Caco-2 (cell line): ENCODE measurements around the gene RXFP3. TPM values are rescaled to one million over a fixed set of nuclear protein-coding genes. Genes with fewer than 3 reads are reported as not detected.

Experiments
- BruUV-seq: library from RNA; stranded (reverse); fragments of 400-500 nt; replicated peaks from 2 replicates; lab custom pipeline; 2021; lab: Mats Ljungman, UMichigan
- CTCF ChIA-PET: fragments of 300-600 bp; sonication (Branson Sonifier 250); formaldehyde crosslinking; loops from one replicate; lab custom pipeline; 2022; ENCODE audit warnings: antibody characterized with exemption; lab: Charles Lee
- POLR2A ChIA-PET: fragments of 300-600 bp; sonication (Branson Sonifier 250); formaldehyde crosslinking; loops from one replicate; lab custom pipeline; 2022; ENCODE audit warnings: antibody characterized with exemption; lab: Charles Lee
- DNase-seq, 2 experiments: peaks; one replicate each; pipeline versions ENCODE4 v3.0.0 to v3.0.0-alpha.2; 2020 to 2022
- H3K27me3 ChIP-seq: replicated peaks from 2 replicates; pipeline ENCODE4 v1.6.0; 2011; ENCODE audit warnings: low read length; ENCODE audit not compliant: control insufficient read depth, insufficient read depth
- H3K36me3 ChIP-seq: 2 replicates; pipeline ENCODE4 v1.5.1; 2011; ENCODE audit warnings: low read length; ENCODE audit not compliant: control insufficient read depth, insufficient read depth
- H3K4me1 ChIP-seq: fragments of 250-450 bp; sonication (Bioruptor Pico); 2 replicates; pipeline ENCODE4 v1.5.1; 2020; ENCODE audit warnings: mild to moderate bottlenecking
- H3K4me3 ChIP-seq: 2 replicates; pipeline ENCODE4 v1.5.1; 2011; ENCODE audit warnings: low read depth, mild to moderate bottlenecking, control low read depth, low read length
- H3K9me3 ChIP-seq: fragments of 250-450 bp; sonication (Bioruptor Pico); 2 replicates; pipeline ENCODE4 v1.5.1; 2020; ENCODE audit warnings: mild to moderate bottlenecking, moderate library complexity
- H3K27ac Mint-ChIP-seq: one replicate; pipeline ENCODE4 v1.8.0; 2022; ENCODE audit warnings: mixed read lengths; ENCODE audit not compliant: unreplicated experiment
- H3K27me3 Mint-ChIP-seq: one replicate; pipeline ENCODE4 v1.8.0; 2022; ENCODE audit warnings: mixed read lengths; ENCODE audit not compliant: insufficient read depth, unreplicated experiment
- H3K36me3 Mint-ChIP-seq: one replicate; pipeline ENCODE4 v1.8.0; 2022; ENCODE audit warnings: mild to moderate bottlenecking, mixed read lengths; ENCODE audit not compliant: insufficient read depth, unreplicated experiment
- H3K4me1 Mint-ChIP-seq: one replicate; pipeline ENCODE4 v1.8.0; 2022; ENCODE audit warnings: low read depth, mixed read lengths; ENCODE audit not compliant: unreplicated experiment
- H3K4me3 Mint-ChIP-seq: one replicate; pipeline ENCODE4 v1.8.0; 2022; ENCODE audit warnings: mild to moderate bottlenecking, moderate library complexity, mixed read lengths; ENCODE audit not compliant: unreplicated experiment
- H3K9me3 Mint-ChIP-seq: one replicate; pipeline ENCODE4 v1.8.0; 2022; ENCODE audit warnings: mixed read lengths; ENCODE audit not compliant: unreplicated experiment
- CTCF ChIP-seq, 2 experiments: fragments of 200-600 bp in 1 of 2; IDR thresholded peaks; 1 replicate in 1 of 2; 2 replicates in 1 of 2; pipeline versions ENCODE4 v1.5.1 to v1.8.0; 2011 to 2022; ENCODE audit warnings: antibody characterized with exemption in 1 of 2, control low read depth in 1 of 2, inconsistent platforms in 1 of 2, low read depth in 1 of 2, low read length in 1 of 2, mild to moderate bottlenecking in 1 of 2, moderate library complexity in 1 of 2; ENCODE audit not compliant: insufficient read depth in 1 of 2, severe bottlenecking in 1 of 2, unreplicated experiment in 1 of 2
- intact Hi-C: fragments of 100-400 bp; cut with micrococcal nuclease; formaldehyde crosslinking; loops from one replicate; pipeline ENCODE4 v1.10.0; 2022; ENCODE audit not compliant: unreplicated experiment
- total RNA-seq: library from RNA; stranded (reverse); gene quantifications from 2 replicates; pipeline ENCODE4 v1.2.3, GENCODE V29; 2022

RXFP3 gene
- total RNA-seq, 1 experiment from 2014 or later: not detected

DNA sequence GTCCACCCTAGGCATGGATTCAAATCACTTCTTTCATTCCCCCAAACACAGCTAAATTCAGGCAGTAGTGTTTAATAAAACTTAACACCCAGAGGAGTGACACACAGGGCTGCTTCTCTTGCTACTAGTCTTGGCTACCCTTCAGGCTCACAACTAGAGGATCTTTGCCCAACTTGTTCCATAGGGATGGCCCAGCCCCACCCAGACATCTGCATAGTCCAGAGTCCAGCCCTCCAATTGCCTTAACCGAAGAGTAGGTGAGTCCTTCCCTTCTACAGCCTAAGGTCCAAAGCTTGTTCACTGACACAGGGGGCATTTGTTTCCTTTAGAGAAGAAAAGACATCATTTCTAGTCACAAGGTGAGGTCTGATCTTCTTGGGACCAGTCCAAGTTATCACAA, 15.2 kb upstream of the RXFP3 start:
- no TSS peak for BruUV-seq
- Histone ChIP-seq H3K36me3 (no peaks in the 10 kb centered on the region), H3K4me3 (no peak overlapping the region), H3K27me3 (no peaks in the 10 kb centered on the region), H3K9me3 (peaks cover 3% of the 10 kb centered on the region; the same call in 1 of the 2 replicates), H3K4me1 (no peaks in the 10 kb centered on the region)
- Mint-ChIP-seq H3K27ac (no peak overlapping the region), H3K4me1 (no peaks in the 10 kb centered on the region), H3K9me3 (peaks cover 14% of the 10 kb centered on the region), H3K36me3 (no peaks in the 10 kb centered on the region), H3K27me3 (no peaks in the 10 kb centered on the region), H3K4me3 (no peak overlapping the region)
- intact Hi-C loops: no loop called here
- DNase-seq: no peak
- POLR2A ChIA-PET: no interaction called here
- TF ChIP-seq CTCF (IDR thresholded peaks at IDR 0.05; ENCODE audit: insufficient read depth in 1 of 2, low read depth in 1 of 2, low read length in 1 of 2, severe bottlenecking in 1 of 2, unreplicated experiment in 1 of 2): no peak
- CTCF ChIA-PET: no interaction called here

- no peak overlapping the region for H3K4me3 Mint-ChIP-seq
- Histone ChIP-seq H3K4me3 (no peak overlapping the region), H3K36me3 (no peaks in the 10 kb centered on the region), H3K9me3 (no peaks in the 10 kb centered on the region), H3K4me1 (no peaks in the 10 kb centered on the region), H3K27me3 (no peaks in the 10 kb centered on the region)
- H3K4me1 Mint-ChIP-seq: no peaks in the 10 kb centered on the region
- DNase-seq: no peak
- no peaks in the 10 kb centered on the region for H3K27me3 Mint-ChIP-seq
- H3K9me3 Mint-ChIP-seq: no peaks in the 10 kb centered on the region
- H3K36me3 Mint-ChIP-seq: no peaks in the 10 kb centered on the region
- ChIA-PET CTCF (no interaction called here), POLR2A (no interaction called here)
- BruUV-seq: no TSS peak
- intact Hi-C loops: no loop called here
- no peak for TF ChIP-seq CTCF (IDR thresholded peaks at IDR 0.05; ENCODE audit: insufficient read depth in 1 of 2, low read depth in 1 of 2, low read length in 1 of 2, severe bottlenecking in 1 of 2, unreplicated experiment in 1 of 2)
- H3K27ac Mint-ChIP-seq: no peak overlapping the region
Observed at GRCh38 chr5:33925278-33925677, 10.9 kb upstream of the RXFP3 start.

- Mint-ChIP-seq H3K27me3 (peaks cover 11% of the 10 kb centered on the region), H3K4me3 (no peak overlapping the region), H3K9me3 (no peaks in the 10 kb centered on the region), H3K36me3 (no peaks in the 10 kb centered on the region), H3K4me1 (no peaks in the 10 kb centered on the region), H3K27ac (no peak overlapping the region)
- Histone ChIP-seq H3K4me1 (no peaks in the 10 kb centered on the region), H3K27me3 (no peaks in the 10 kb centered on the region), H3K9me3 (no peaks in the 10 kb centered on the region), H3K36me3 (no peaks in the 10 kb centered on the region), H3K4me3 (no peak overlapping the region)
- BruUV-seq: no TSS peak
- ChIA-PET POLR2A (no interaction called here), CTCF (no interaction called here)
- TF ChIP-seq CTCF (IDR thresholded peaks at IDR 0.05; ENCODE audit: insufficient read depth in 1 of 2, low read depth in 1 of 2, low read length in 1 of 2, severe bottlenecking in 1 of 2, unreplicated experiment in 1 of 2): no peak
- DNase-seq: no peak
- intact Hi-C loops: no loop called here
Observed at GRCh38 chr5:33927685-33928084, 8.5 kb upstream of the RXFP3 start.
